HL-60 (cell line): Measurements from ENCODE around the gene TTLL11.

Experiments used
- SPI1 ChIP-seq: IDR thresholded peaks from 2 replicates; pipeline ENCODE4 v1.6.1; 2012; ENCODE audit warnings: low read depth, mild to moderate bottlenecking, borderline replicate concordance
- TF ChIP-seq, protein P1 (sequence below): IDR thresholded peaks from one replicate; pipeline ENCODE4 v1.5.1; 2011; ENCODE audit warnings: low read length, control low read depth, inconsistent platforms; ENCODE audit not compliant: insufficient read depth
- TF ChIP-seq, protein P2 (sequence below): IDR thresholded peaks from 2 replicates; pipeline ENCODE4 v1.6.1; 2012; ENCODE audit warnings: low read depth; ENCODE audit not compliant: insufficient replicate concordance

DNA sequence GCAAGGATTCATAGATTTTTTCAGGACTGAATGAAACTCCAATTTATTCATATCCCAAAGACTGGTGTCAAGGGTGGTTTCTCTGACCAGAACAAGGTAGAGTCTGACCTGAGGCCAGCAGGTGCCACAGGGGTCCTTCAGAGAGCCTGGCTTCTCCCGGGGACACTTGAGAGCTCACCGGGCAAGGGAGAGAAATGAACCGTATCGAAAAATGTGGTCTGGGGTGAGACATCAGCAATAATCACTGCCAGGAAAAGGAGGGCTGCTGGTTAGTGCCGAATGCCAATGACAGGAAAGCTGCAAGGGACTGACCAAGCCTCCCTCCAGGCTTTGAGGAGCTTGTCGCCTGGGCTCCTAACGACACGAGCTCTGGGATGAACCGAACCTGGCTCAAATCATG, 142.7 kb downstream of the TTLL11 start:
- TF ChIP-seq SPI1: no peak
- TF ChIP-seq, protein P1, sequence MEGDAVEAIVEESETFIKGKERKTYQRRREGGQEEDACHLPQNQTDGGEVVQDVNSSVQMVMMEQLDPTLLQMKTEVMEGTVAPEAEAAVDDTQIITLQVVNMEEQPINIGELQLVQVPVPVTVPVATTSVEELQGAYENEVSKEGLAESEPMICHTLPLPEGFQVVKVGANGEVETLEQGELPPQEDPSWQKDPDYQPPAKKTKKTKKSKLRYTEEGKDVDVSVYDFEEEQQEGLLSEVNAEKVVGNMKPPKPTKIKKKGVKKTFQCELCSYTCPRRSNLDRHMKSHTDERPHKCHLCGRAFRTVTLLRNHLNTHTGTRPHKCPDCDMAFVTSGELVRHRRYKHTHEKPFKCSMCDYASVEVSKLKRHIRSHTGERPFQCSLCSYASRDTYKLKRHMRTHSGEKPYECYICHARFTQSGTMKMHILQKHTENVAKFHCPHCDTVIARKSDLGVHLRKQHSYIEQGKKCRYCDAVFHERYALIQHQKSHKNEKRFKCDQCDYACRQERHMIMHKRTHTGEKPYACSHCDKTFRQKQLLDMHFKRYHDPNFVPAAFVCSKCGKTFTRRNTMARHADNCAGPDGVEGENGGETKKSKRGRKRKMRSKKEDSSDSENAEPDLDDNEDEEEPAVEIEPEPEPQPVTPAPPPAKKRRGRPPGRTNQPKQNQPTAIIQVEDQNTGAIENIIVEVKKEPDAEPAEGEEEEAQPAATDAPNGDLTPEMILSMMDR: no peak
- TF ChIP-seq, protein P2, sequence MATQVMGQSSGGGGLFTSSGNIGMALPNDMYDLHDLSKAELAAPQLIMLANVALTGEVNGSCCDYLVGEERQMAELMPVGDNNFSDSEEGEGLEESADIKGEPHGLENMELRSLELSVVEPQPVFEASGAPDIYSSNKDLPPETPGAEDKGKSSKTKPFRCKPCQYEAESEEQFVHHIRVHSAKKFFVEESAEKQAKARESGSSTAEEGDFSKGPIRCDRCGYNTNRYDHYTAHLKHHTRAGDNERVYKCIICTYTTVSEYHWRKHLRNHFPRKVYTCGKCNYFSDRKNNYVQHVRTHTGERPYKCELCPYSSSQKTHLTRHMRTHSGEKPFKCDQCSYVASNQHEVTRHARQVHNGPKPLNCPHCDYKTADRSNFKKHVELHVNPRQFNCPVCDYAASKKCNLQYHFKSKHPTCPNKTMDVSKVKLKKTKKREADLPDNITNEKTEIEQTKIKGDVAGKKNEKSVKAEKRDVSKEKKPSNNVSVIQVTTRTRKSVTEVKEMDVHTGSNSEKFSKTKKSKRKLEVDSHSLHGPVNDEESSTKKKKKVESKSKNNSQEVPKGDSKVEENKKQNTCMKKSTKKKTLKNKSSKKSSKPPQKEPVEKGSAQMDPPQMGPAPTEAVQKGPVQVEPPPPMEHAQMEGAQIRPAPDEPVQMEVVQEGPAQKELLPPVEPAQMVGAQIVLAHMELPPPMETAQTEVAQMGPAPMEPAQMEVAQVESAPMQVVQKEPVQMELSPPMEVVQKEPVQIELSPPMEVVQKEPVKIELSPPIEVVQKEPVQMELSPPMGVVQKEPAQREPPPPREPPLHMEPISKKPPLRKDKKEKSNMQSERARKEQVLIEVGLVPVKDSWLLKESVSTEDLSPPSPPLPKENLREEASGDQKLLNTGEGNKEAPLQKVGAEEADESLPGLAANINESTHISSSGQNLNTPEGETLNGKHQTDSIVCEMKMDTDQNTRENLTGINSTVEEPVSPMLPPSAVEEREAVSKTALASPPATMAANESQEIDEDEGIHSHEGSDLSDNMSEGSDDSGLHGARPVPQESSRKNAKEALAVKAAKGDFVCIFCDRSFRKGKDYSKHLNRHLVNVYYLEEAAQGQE: no peak
